Keratinocyte (primary cell): ENCODE data around the gene LBHD1.

Source experiments
- CTCF ChIP-seq, 3 experiments: IDR thresholded peaks in 1 of 3; conservative IDR thresholded peaks in 1 of 3; optimal IDR thresholded peaks in 1 of 3; 2 replicates in 2 of 3; 3 replicates in 1 of 3; pipeline versions ENCODE3 to v1.5.1; 2011; ENCODE audit warnings: low read length in 3 of 3, mild to moderate bottlenecking in 3 of 3, moderate library complexity in 2 of 3, control low read depth in 1 of 3, inconsistent platforms in 1 of 3; ENCODE audit not compliant: insufficient read depth in 2 of 3; ENCODE audit errors: extremely low read depth in 1 of 3
- EZH2 ChIP-seq: IDR thresholded peaks from one replicate; pipeline ENCODE4 v1.6.1; 2012; ENCODE audit warnings: inconsistent platforms, mild to moderate bottlenecking, low read length, moderate library complexity

DNA sequence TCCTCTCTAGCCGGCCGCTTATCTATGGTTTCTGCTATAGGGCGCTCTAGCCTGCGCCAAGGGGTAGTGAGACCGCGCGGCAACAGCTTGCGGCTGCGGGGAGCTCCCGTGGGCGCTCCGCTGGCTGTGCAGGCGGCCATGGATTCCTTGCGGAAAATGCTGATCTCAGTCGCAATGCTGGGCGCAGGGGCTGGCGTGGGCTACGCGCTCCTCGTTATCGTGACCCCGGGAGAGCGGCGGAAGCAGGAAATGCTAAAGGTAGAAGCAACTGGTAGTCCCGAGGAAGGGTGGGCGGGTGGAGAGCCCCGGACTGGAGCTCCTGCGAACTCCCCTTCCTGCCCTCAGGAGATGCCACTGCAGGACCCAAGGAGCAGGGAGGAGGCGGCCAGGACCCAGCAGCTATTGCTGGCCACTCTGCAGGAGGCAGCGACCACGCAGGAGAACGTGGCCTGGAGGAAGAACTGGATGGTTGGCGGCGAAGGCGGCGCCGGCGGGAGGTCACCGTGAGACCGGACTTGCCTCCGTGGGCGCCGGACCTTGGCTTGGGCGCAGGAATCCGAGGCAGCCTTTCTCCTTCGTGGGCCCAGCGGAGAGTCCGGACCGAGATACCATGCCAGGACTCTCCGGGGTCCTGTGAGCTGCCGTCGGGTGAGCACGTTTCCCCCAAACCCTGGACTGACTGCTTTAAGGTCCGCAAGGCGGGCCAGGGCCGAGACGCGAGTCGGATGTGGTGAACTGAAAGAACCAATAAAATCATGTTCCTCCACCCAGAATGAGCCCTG lies at the start of gene LBHD1, which contains the start of gene UQCC3:
- no peak for TF ChIP-seq CTCF (optimal IDR thresholded peaks at IDR 0.05 in 1 of 3, IDR thresholded peaks at IDR 0.05 in 1 of 3, conservative IDR thresholded peaks at IDR 0.05 in 1 of 3; ENCODE audit: extremely low read depth in 1 of 3, insufficient read depth in 2 of 3, low read length in 3 of 3)
- TF ChIP-seq EZH2: no peak
